ENCODE data around the gene ADIRF.

DNA sequence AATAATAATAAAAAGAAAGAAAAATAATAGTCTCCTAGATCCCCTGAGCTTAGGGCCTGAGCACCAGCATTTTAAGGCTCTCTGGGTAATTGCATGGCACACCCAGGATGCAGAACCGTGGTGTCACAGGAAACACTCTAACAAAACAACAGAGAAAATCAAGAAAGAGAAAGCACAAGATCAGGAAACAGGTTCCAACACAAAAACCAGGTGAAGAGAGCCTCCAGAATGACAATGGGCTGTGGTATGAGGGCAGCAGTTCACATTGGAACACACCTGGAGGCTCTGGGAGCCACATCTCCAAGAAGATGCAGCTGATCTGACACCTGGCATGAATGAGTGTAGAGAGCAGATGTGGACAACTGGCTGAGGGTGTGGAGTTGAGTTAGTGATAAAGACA lies 17.9 kb upstream of the ADIRF start:
- TF ChIP-seq, protein P1, sequence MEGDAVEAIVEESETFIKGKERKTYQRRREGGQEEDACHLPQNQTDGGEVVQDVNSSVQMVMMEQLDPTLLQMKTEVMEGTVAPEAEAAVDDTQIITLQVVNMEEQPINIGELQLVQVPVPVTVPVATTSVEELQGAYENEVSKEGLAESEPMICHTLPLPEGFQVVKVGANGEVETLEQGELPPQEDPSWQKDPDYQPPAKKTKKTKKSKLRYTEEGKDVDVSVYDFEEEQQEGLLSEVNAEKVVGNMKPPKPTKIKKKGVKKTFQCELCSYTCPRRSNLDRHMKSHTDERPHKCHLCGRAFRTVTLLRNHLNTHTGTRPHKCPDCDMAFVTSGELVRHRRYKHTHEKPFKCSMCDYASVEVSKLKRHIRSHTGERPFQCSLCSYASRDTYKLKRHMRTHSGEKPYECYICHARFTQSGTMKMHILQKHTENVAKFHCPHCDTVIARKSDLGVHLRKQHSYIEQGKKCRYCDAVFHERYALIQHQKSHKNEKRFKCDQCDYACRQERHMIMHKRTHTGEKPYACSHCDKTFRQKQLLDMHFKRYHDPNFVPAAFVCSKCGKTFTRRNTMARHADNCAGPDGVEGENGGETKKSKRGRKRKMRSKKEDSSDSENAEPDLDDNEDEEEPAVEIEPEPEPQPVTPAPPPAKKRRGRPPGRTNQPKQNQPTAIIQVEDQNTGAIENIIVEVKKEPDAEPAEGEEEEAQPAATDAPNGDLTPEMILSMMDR (IDR thresholded peaks at IDR 0.05): no peak
- no peak for TF ChIP-seq EZH2 (IDR thresholded peaks at IDR 0.05; ENCODE audit: borderline replicate concordance, insufficient read depth, low read depth, low read length, poor library complexity, severe bottlenecking)

Data from B cell (primary cell).